ENCODE data around the gene PEX11G. TPM values are rescaled to one million over a fixed set of nuclear protein-coding genes. Genes with fewer than 3 reads are reported as not detected.
A peak's percentile ranks its signal among the peaks of the same experiment; 100 is the strongest.

PEX11G gene
- total and polyA plus RNA-seq, 9 of the 15 experiments (the other 6 are each of a cell fraction or from before 2014, with no cell fraction given): 0.07 to 3.2 (median 0.70) TPM; not detected in 1

DNA sequence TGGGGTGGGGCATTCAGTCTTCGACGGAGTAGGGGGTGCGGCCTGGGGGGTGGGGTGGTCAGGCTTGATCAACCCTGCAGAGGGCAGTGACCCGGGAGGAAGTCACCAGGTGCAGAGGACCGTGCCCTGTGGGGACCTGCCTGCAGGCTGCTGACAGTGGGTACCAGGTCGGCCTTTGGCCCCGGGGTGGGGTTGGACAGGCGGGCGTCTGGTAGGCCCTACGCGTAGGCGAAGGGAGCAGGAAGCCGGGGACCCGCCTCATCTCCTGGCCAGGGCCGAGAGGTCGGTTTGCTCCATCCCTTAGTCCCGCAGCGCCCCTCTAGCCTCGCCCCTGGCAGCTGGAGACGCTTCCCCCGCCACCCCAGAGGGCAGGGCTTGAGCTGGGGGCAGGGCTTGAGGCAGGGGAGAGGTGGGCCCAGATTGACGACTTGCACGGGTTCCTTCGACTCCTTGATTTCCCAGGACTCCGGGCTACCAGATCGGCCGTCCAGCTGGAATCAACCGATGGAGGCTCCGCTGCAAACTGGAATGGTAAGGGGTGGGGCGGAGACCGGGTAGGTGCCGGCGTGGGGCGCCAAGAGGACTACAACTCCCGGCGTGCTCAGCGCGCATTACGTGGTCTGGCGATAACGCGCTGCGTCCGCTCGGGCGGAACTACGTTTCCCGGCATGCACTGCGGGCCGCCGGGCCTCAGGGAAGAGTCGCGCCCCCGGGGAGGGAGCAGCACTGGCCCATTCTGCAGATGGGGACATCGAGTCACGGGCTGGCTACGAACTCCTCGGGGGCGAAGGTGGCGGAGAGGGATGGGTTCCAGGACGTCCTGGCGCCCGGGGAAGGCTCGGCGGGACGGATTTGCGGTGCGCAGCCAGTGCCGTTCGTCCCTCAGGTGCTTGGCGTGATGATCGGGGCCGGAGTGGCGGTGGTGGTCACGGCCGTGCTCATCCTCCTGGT, 46.5 kb upstream of the PEX11G start, which contains the start of gene PNPLA6 (continued):
- peak; percentile 62 for TF ChIP-seq RBFOX2 (IDR thresholded peaks at IDR 0.05; ENCODE audit: low read depth, low read length)
- TF ChIP-seq ADNP (tag; IDR thresholded peaks at IDR 0.05): peak; percentile 93
- TF ChIP-seq ZNF77 (CRISPR knock-in tag; IDR thresholded peaks at IDR 0.05): no peak
- TF ChIP-seq POLR2AphosphoS5 (IDR thresholded peaks at IDR 0.05; ENCODE audit: control insufficient read depth, insufficient read depth, low read depth, low read length): no peak
- TF ChIP-seq, protein P1, sequence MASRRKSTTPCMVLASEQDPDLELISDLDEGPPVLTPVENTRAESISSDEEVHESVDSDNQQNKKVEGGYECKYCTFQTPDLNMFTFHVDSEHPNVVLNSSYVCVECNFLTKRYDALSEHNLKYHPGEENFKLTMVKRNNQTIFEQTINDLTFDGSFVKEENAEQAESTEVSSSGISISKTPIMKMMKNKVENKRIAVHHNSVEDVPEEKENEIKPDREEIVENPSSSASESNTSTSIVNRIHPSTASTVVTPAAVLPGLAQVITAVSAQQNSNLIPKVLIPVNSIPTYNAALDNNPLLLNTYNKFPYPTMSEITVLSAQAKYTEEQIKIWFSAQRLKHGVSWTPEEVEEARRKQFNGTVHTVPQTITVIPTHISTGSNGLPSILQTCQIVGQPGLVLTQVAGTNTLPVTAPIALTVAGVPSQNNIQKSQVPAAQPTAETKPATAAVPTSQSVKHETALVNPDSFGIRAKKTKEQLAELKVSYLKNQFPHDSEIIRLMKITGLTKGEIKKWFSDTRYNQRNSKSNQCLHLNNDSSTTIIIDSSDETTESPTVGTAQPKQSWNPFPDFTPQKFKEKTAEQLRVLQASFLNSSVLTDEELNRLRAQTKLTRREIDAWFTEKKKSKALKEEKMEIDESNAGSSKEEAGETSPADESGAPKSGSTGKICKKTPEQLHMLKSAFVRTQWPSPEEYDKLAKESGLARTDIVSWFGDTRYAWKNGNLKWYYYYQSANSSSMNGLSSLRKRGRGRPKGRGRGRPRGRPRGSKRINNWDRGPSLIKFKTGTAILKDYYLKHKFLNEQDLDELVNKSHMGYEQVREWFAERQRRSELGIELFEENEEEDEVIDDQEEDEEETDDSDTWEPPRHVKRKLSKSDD (conservative IDR thresholded peaks at IDR 0.05; ENCODE audit: low read length): 0 out of 2 replicates have a peak, but pooled peaks have one; percentile 20
- no peak for TF ChIP-seq HMG20B (CRISPR knock-in tag; IDR thresholded peaks at IDR 0.05)
- TF ChIP-seq ESRRB (CRISPR knock-in tag; IDR thresholded peaks at IDR 0.05; ENCODE audit: borderline replicate concordance): no peak
- TF ChIP-seq, protein P2, sequence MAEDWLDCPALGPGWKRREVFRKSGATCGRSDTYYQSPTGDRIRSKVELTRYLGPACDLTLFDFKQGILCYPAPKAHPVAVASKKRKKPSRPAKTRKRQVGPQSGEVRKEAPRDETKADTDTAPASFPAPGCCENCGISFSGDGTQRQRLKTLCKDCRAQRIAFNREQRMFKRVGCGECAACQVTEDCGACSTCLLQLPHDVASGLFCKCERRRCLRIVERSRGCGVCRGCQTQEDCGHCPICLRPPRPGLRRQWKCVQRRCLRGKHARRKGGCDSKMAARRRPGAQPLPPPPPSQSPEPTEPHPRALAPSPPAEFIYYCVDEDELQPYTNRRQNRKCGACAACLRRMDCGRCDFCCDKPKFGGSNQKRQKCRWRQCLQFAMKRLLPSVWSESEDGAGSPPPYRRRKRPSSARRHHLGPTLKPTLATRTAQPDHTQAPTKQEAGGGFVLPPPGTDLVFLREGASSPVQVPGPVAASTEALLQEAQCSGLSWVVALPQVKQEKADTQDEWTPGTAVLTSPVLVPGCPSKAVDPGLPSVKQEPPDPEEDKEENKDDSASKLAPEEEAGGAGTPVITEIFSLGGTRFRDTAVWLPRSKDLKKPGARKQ (CRISPR knock-in tag; IDR thresholded peaks at IDR 0.05): no peak
- TF ChIP-seq CBFA2T2 (conservative IDR thresholded peaks at IDR 0.05): no peak
- no peak for TF ChIP-seq RFX5 (IDR thresholded peaks at IDR 0.05; ENCODE audit: low read depth, low read length)
- TF ChIP-seq KAT7 (CRISPR knock-in tag; IDR thresholded peaks at IDR 0.05; ENCODE audit: borderline replicate concordance): peak; percentile 72; the same call in 1 of the 2 replicates
- no peak for TF ChIP-seq PREB (CRISPR knock-in tag; IDR thresholded peaks at IDR 0.05)
- TF ChIP-seq ZNF316 (IDR thresholded peaks at IDR 0.05): no peak
- TF ChIP-seq MTA2 (IDR thresholded peaks at IDR 0.05; ENCODE audit: low read depth): no peak
- TF ChIP-seq KAT2B (IDR thresholded peaks at IDR 0.05; ENCODE audit: low read depth, low read length): no peak
- no peak for TF ChIP-seq HMG20A (CRISPR knock-in tag; conservative IDR thresholded peaks at IDR 0.05)
- TF ChIP-seq RNF2 (IDR thresholded peaks at IDR 0.05): peak; percentile 62; the same call in 1 of the 2 replicates
- peak; percentile 31; the same call in 1 of the 2 replicates for TF ChIP-seq FOXM1 (IDR thresholded peaks at IDR 0.05; ENCODE audit: low read depth)
- TF ChIP-seq FOXM1 (CRISPR knock-in tag; IDR thresholded peaks at IDR 0.05; ENCODE audit: low read depth): no peak
- TF ChIP-seq BHLHE40 (IDR thresholded peaks at IDR 0.05; ENCODE audit: low read length): peak; percentile 32; the same call in 1 of the 2 replicates
- TF ChIP-seq KAT8 (IDR thresholded peaks at IDR 0.05; ENCODE audit: low read depth): no peak
- peak; percentile 81 for TF ChIP-seq ZBTB33 (CRISPR knock-in tag; IDR thresholded peaks at IDR 0.05)

Data from K562 (cell line).